Effector memory CD4-positive, alpha-beta T cell (primary cell): ENCODE data around the gene REEP3.

ENCODE experiments used
- DNase-seq, 3 donors: peaks; one replicate each; pipeline ENCODE4 v3.0.0-alpha.2; 2020
- H3K27ac ChIP-seq: 2 replicates; pipeline ENCODE4 v1.7.0; 2013; ENCODE audit warnings: mild to moderate bottlenecking, low read length, moderate library complexity; ENCODE audit not compliant: insufficient read depth, poor library complexity, severe bottlenecking
- H3K27me3 ChIP-seq: replicated peaks from 2 replicates; pipeline ENCODE4 v1.7.0; 2013; ENCODE audit warnings: mild to moderate bottlenecking, low read length; ENCODE audit not compliant: insufficient read depth, control insufficient read depth, poor library complexity, severe bottlenecking
- H3K36me3 ChIP-seq: 2 replicates; pipeline ENCODE4 v1.7.0; 2013; ENCODE audit warnings: mild to moderate bottlenecking, low read length, moderate library complexity; ENCODE audit not compliant: control insufficient read depth, insufficient read depth
- H3K4me1 ChIP-seq: 2 replicates; pipeline ENCODE4 v1.7.0; 2013; ENCODE audit warnings: low read length, mild to moderate bottlenecking; ENCODE audit not compliant: control insufficient read depth, insufficient read depth, poor library complexity, severe bottlenecking
- H3K4me3 ChIP-seq: 2 replicates; pipeline ENCODE4 v1.7.0; 2013; ENCODE audit warnings: low read length, low read depth, mild to moderate bottlenecking; ENCODE audit not compliant: insufficient read depth, poor library complexity, severe bottlenecking
- H3K9me3 ChIP-seq: 2 replicates; pipeline ENCODE4 v1.7.0; 2013; ENCODE audit warnings: mild to moderate bottlenecking, low read length, moderate library complexity; ENCODE audit not compliant: control insufficient read depth

Gene REEP3

DNA sequence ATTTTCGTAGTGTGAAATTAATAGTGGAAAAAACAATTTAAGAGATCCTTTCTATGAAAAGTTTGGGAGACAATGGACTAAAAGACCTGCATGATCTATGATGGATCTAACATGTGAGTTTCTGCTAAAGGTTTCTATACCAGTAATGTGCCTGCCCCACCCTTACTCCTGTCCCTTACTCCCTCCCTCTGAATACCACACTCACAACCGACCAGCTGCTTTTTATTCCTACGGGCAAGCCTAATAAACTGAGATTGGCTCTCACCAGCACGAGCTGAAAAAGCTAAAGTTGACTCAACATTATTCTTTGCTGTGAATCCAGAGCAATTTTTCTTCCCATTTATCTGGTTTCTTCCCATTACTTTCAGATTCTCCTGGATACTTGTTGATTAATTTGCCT is 17.8 kb upstream of the REEP3 start:
- H3K4me1 ChIP-seq: no peaks in the 10 kb centered on the region
- DNase-seq: no peak
- H3K27me3 ChIP-seq: no peaks in the 10 kb centered on the region
- no peaks in the 10 kb centered on the region for H3K36me3 ChIP-seq
- no peaks in the 10 kb centered on the region for H3K9me3 ChIP-seq
- no peak overlapping the region for H3K27ac ChIP-seq
- no peak overlapping the region for H3K4me3 ChIP-seq

DNA sequence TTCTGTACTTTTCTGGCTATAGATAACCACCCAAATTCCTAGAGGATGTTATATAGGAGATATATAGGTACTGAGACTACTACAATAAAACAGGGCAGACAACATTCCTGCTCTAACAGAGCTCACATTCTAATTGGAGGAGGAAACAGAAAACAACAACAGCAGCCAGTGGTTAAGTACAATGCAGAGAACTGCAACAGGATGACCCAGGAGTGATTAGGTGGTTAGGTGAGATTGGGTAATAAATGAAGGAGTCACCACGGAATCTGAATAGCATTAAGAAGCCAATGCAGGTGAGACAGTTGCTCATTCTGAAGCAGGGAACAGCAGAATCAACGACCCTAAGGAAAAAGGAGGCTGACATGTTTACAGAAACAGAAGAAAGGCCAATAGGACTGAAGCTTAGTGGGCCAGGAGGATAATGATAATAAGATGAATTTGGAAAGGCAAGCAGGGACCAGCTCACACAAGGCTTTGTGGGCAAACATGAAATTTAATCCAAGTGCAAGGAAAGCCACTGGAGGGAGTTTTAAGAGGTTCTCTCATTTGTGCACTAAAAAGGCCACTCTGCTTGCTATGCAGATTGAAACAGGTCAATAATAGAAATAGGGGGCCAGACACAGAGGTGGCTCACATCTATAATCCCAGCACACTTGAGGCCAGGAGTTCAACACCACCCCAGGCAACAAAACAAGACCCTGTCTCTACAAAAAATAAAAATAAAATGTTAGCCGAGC is 16.9 kb upstream of the REEP3 start:
- Histone ChIP-seq H3K4me3 (no peak overlapping the region), H3K36me3 (no peaks in the 10 kb centered on the region), H3K9me3 (no peaks in the 10 kb centered on the region), H3K27ac (no peak overlapping the region), H3K27me3 (no peaks in the 10 kb centered on the region), H3K4me1 (no peaks in the 10 kb centered on the region)
- DNase-seq: no peak

DNA sequence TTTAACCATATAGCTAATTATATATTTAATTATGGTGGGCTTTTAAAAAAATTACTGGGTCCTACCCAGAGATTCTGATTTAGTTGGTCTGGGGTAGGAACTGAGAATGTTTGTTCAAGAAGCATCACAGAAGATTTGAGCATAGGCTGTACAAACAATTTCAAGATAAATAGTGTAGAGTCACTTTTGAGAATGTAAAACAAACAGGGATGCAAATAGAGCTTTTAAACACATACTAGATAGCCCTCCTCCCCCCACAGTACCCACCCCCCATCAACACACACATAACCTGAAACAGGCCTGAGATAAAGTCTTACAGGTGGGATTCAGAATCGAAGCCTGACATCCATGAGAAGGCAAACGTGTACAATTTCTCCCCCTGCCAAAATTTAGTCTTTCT is 15.6 kb upstream of the REEP3 start:
- no peaks in the 10 kb centered on the region for H3K27me3 ChIP-seq
- no peaks in the 10 kb centered on the region for H3K36me3 ChIP-seq
- H3K27ac ChIP-seq: no peak overlapping the region
- H3K9me3 ChIP-seq: no peaks in the 10 kb centered on the region
- no peak overlapping the region for H3K4me3 ChIP-seq
- H3K4me1 ChIP-seq: no peaks in the 10 kb centered on the region
- DNase-seq: no peak

DNA sequence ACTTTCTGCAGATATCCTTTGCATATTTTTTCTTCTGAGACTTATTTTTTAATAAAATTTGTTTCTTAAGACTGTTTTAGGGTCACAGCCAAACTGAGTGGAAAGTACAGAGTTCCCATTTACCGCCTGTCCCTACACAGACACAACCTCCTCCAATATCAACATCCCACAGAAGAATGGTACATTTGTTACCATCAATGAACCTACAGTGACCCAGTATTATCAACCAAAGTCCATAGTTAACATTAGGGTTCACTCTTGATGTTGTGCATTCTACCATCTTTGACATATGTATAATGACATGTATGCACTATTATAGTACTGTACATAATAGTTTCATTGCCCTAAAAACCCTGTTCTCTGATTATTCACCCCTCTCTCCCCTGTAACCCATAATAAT is 14.6 kb upstream of the REEP3 start:
- no peak overlapping the region for H3K4me3 ChIP-seq
- DNase-seq: no peak
- H3K36me3 ChIP-seq: no peaks in the 10 kb centered on the region
- H3K4me1 ChIP-seq: no peaks in the 10 kb centered on the region
- H3K9me3 ChIP-seq: no peaks in the 10 kb centered on the region
- no peaks in the 10 kb centered on the region for H3K27me3 ChIP-seq
- no peak overlapping the region for H3K27ac ChIP-seq

DNA sequence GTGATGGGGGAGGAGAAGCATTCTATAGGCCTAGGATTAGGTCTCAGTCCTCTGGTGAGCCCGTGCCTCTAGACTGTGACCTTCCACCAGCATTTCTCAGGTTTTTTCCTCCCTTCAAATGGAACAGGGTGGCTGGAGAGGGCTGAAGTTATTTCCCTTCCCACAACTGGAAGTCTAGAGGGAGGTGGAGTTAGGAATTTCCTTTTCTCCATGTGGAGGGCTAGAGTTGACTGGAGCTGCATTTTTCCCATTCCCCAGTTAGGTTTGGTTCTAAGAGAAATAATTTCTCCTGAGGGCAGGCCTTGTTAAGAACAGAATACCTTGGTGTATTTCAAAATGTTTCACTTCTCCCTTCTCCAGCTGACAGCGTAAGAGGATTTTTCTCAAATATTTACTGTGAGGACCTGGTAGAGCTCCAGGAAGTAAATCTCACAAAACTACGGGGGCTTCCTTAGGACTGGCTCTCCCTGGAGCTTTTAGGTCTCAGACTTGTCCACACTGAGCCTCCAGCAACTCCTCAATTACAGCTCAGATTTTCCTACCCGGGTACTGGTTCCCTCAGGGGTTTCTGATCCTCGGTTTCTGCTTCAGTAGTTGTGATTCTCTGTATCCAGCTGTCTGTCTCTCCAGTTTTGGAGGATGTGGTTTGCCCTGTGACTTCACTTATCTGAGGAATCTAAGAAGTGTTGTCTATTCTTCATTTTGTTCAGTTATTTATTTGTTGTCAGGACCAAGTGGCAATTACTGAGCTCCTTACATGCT is 6.0 kb upstream of the REEP3 start:
- no peaks in the 10 kb centered on the region for H3K36me3 ChIP-seq
- H3K9me3 ChIP-seq: no peaks in the 10 kb centered on the region
- peaks cover 27% of the 10 kb centered on the region for H3K4me1 ChIP-seq
- no peak overlapping the region for H3K27ac ChIP-seq
- H3K27me3 ChIP-seq: no peaks in the 10 kb centered on the region
- no peak for DNase-seq
- no peak overlapping the region for H3K4me3 ChIP-seq

DNA sequence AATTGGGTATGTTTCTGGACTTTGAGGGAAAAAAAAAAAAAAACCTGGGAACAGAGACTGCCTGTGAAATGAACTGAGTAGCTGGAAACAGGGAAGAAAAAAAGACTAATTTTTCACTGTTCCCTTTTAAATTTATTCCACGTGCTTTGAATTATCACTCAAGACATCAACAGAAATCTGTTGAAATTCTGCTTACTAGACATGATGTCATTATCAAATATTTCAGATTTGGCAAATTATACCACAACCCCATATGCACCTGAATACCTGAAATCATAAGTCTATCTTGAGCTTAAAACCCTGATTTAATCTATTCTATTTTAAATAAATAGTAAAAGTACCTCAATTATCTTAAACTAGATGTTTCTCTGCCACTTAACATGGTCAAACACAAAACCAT is 5.0 kb upstream of the REEP3 start:
- H3K9me3 ChIP-seq: no peaks in the 10 kb centered on the region
- peaks cover 30% of the 10 kb centered on the region for H3K4me1 ChIP-seq
- DNase-seq: no peak
- H3K27me3 ChIP-seq: no peaks in the 10 kb centered on the region
- no peak overlapping the region for H3K27ac ChIP-seq
- no peaks in the 10 kb centered on the region for H3K36me3 ChIP-seq
- H3K4me3 ChIP-seq: no peak overlapping the region

DNA sequence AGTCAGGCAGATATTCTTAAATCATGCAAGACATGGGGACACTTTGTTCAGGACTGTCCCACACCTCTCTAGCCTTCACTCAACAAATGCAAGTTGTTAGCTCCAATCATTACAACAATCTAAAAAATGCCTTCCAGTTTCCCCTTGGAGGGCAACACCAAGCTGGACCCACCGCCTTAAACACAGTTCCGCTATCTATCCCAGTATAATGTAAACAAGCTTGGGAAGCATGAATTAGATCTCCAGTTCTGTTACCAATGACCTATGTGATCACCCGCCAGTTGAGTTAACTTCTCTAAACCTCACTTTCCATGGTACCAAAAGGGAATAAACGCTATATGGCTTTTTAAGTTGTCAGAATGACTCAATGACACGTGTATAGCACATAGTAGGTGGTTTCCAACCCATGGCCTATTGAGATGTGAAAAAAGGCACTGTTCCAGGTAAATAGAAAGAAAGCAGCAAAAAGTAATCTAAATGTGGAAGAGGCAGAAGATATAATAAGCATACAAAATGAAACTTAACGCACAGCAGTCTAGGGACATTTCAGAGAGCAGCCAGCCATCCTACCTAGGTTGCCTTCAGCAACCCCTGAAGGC is 2.4 kb upstream of the REEP3 start:
- DNase-seq: no peak

DNA sequence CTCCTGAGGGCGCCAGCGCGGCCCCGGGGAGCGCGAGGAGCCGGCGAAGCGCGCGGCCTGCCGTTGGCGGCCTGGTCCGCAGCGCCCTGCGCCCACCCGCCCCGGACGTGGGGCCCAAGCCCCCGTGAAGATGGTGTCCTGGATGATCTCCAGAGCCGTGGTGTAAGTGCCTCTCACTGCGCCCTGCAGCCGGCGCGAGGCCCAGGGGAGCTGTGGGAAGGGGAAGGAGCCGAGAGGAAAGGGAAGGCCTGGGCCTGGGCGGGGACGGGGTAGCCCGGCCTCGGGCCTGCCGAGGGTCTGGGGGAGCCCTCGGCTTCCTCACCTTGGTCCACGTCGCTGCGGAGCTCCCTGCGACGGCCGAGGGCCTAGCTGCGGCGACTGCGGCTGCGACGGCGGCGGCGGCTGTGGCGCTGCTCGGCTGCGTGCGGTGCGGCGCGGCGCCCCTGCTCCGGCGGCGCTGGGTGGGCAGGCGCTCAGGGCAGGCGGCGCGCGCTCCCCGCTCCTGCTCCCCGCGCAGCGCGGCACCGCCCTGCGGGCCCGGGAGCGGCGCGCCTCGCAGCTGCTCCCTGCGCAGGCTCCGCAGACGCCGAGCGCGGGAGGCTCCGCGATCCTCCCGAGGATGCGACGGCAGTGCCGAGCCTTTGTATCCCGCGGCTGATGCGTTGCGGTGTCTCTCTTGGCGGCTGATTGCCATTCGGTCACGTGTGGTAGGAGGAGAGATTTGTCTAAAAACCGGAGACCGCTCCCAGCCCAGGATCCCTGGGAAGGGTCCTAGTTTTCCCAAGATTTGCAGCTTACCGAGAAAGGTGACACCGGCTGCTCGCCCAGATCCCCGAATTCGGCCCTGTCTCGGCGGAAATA is 445 bp downstream of the REEP3 start:
- DNase-seq: peak; percentile 30 to 42 (median 31)
- H3K36me3 ChIP-seq: no peaks in the 10 kb centered on the region
- H3K4me1 ChIP-seq: peaks cover 24% of the 10 kb centered on the region
- H3K9me3 ChIP-seq: no peaks in the 10 kb centered on the region
- peak overlapping the region; percentile 83 for H3K4me3 ChIP-seq
- H3K27me3 ChIP-seq: no peaks in the 10 kb centered on the region
- peak overlapping the region; percentile 85 for H3K27ac ChIP-seq

More for the DNA sequence above, 2.4 kb upstream of the REEP3 start:
- no peak overlapping the region for H3K27ac ChIP-seq
- H3K36me3 ChIP-seq: no peaks in the 10 kb centered on the region
- no peaks in the 10 kb centered on the region for H3K27me3 ChIP-seq
- no peak overlapping the region for H3K4me3 ChIP-seq
- H3K4me1 ChIP-seq: peaks cover 40% of the 10 kb centered on the region
- H3K9me3 ChIP-seq: no peaks in the 10 kb centered on the region

DNA sequence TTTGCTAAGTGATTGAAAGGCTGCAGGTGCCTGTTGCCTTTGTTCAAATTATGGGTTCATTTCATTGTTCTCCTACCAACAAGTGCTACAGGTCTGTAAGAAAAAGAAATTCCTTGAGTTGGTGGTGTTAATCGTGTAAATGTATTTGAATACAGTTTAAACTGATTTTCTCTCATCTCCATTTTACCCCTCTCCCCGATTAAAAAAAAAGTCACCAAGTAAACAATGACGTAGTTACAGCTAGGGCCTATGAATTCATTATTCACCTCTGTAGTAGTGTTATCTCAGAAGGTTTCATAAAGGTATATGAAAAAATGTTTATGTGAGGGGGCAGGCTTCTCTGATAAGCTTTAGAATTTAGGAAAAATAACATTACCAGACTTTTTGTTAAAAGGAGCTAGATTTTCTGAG is 1.1 kb downstream of the REEP3 start:
- Histone ChIP-seq H3K36me3 (no peaks in the 10 kb centered on the region), H3K27ac (peak overlapping the region; percentile 85), H3K4me1 (peaks cover 20% of the 10 kb centered on the region), H3K9me3 (no peaks in the 10 kb centered on the region), H3K27me3 (no peaks in the 10 kb centered on the region), H3K4me3 (peak overlapping the region; percentile 83)
- no peak for DNase-seq
